WERI-Rb-1 (cell line): ENCODE results near the gene DENND5A.
A peak's percentile ranks its signal among the peaks of the same experiment; 100 is the strongest.

ENCODE experiments used
- DNase-seq: peaks from one replicate; pipeline ENCODE4 v3.0.0-alpha.2; 2020
- H3K27ac ChIP-seq: fragments of 250-450 bp; sonication (Bioruptor Pico); 2 replicates; pipeline ENCODE4 v1.5.1; 2020; ENCODE audit warnings: mild to moderate bottlenecking, moderate library complexity
- H3K27me3 ChIP-seq: fragments of 250-450 bp; sonication (Bioruptor Pico); 2 replicates; pipeline ENCODE4 v1.5.1; 2021; ENCODE audit warnings: mild to moderate bottlenecking, low read depth, moderate library complexity; ENCODE audit not compliant: insufficient read depth, severe bottlenecking
- H3K36me3 ChIP-seq: fragments of 250-450 bp; sonication (Bioruptor Pico); 2 replicates; pipeline ENCODE4 v1.5.1; 2020; ENCODE audit warnings: mild to moderate bottlenecking, moderate library complexity
- H3K4me3 ChIP-seq: 2 replicates; pipeline ENCODE4 v1.5.1; 2011; ENCODE audit warnings: low read depth, mild to moderate bottlenecking, control low read depth, low read length
- H3K9me3 ChIP-seq: fragments of 250-450 bp; sonication (Bioruptor Pico); 2 replicates; pipeline ENCODE4 v1.5.1; 2021; ENCODE audit warnings: mild to moderate bottlenecking, moderate library complexity; ENCODE audit not compliant: severe bottlenecking
- CTCF ChIP-seq: IDR thresholded peaks from 2 replicates; pipeline ENCODE4 v1.5.1; 2011; ENCODE audit warnings: low read depth, mild to moderate bottlenecking, control low read depth, inconsistent platforms, low read length

DENND5A gene

GRCh38 chr11:9219572-9219971, 45.6 kb downstream of the DENND5A start:
- Histone ChIP-seq H3K27me3 (no peaks in the 10 kb centered on the region), H3K36me3 (no peaks in the 10 kb centered on the region), H3K9me3 (no peaks in the 10 kb centered on the region), H3K4me3 (no peak overlapping the region), H3K27ac (no peak overlapping the region)
- DNase-seq, result peak; percentile 16
- no peak for TF ChIP-seq CTCF

- no peak for DNase-seq
- no peaks in the 10 kb centered on the region for H3K9me3 ChIP-seq
- no peaks in the 10 kb centered on the region for H3K27me3 ChIP-seq
- TF ChIP-seq CTCF, result no peak
- no peak overlapping the region for H3K27ac ChIP-seq
- no peaks in the 10 kb centered on the region for H3K36me3 ChIP-seq
- H3K4me3 ChIP-seq, result no peak overlapping the region
Observed at GRCh38 chr11:9219115-9219514, 46.0 kb downstream of the DENND5A start.

GRCh38 chr11:9214765-9215164, 50.4 kb downstream of the DENND5A start:
- no peak for TF ChIP-seq CTCF
- Histone ChIP-seq H3K27ac (peak overlapping the region; percentile 46), H3K27me3 (no peaks in the 10 kb centered on the region), H3K4me3 (no peak overlapping the region), H3K36me3 (no peaks in the 10 kb centered on the region), H3K9me3 (no peaks in the 10 kb centered on the region)
- peak; percentile 82 for DNase-seq

GRCh38 chr11:9211322-9211721, 53.8 kb downstream of the DENND5A start:
- Histone ChIP-seq H3K4me3 (no peak overlapping the region), H3K36me3 (no peaks in the 10 kb centered on the region; the same call in 1 of the 2 replicates), H3K27ac (no peak overlapping the region), H3K27me3 (no peaks in the 10 kb centered on the region), H3K9me3 (no peaks in the 10 kb centered on the region)
- no peak for DNase-seq
- TF ChIP-seq CTCF, result no peak

GRCh38 chr11:9210922-9211320, 54.2 kb downstream of the DENND5A start:
- Histone ChIP-seq H3K36me3 (no peaks in the 10 kb centered on the region; the same call in 1 of the 2 replicates), H3K27ac (no peak overlapping the region)

More at GRCh38 chr11:9210922-9211320, 54.2 kb downstream of the DENND5A start:
- Histone ChIP-seq H3K4me3 (no peak overlapping the region), H3K9me3 (no peaks in the 10 kb centered on the region), H3K27me3 (no peaks in the 10 kb centered on the region)
- DNase-seq, result no peak
- TF ChIP-seq CTCF, result no peak
